DMS153 treated with DMSO at 0.1 percent for 48 hours (cell line): ENCODE results near the gene ATP5MG.

Experiments
- DNase-seq: peaks from one replicate; lab custom pipeline; 2025; ENCODE audit not compliant: unreplicated experiment; lab: John Stamatoyannopoulos, UW

ATP5MG gene

DNA sequence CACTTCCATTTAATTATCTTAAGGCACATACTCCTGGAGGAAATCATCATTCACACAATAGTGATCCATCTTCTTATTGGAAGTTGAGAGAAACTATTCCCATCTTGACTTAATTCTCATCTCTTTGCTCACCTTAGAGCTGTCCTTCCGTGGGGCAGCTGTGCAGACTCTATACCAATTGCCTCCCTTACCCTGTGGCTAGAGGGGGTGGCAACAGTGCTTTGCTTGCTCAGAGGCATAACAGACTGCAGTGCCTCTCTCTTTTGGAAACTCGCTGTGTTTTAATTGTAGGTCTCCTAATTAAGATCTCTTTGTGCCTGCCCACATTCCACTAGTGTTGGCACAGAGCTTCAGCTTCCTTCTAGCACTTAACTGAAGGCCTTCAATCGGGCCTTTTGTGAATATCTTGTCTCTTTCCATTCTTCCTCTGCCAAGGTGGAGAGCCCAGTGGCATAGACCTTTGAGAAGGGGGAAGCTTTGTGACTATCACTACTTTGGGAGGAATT, 40.4 kb downstream of the ATP5MG start:
- no peak for DNase-seq

DNA sequence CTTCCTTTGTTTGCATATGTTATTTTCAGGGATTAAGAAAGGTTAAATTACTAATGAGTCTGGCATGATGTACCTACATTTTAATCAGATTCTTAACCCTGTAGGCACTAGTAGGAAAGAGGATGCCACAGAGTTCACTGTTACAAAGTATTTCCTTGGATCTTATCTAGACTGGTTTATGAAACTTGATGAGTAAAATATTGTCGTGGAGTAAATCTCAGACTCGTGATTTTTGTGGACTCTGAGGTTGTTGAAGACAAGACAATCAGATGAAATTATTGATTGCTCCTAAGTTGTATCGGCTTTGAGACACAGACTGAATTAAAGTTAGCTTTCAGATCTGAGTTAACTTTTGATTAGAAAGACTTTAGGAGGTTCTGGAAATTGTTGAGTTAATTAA, 40.9 kb downstream of the ATP5MG start:
- no peak for DNase-seq

DNA sequence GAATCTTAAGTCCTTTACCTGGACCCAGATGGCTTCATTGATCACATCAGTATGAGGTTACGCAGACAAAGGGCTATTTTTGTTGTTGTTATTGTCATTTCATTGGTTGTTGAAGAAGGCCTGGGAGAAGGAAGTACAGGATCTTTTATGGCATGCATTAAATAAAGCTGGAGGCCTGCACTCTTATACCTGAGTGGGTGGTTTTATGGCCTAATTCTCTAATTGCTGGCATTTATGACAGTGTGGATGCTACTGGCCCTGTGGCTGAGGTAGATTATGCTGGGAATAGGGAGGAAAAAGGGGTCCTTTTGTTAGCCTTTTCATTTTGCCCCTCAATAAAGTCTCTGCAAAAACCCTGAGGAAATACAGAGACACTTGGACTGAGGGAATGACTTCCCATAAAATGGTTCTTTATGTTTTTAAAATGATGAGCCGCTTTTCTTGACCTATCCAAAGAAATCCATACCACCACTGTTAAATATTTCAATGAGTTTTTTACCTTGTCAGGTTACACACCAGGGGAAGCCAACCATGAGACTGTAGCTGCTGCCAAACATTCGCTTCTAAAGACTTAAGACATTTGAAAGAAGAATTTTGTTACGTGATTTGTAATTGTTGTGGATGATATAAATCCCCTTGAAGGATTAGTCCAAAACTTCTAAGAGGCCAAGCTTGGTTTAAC, 41.6 kb downstream of the ATP5MG start:
- DNase-seq = no peak

DNA sequence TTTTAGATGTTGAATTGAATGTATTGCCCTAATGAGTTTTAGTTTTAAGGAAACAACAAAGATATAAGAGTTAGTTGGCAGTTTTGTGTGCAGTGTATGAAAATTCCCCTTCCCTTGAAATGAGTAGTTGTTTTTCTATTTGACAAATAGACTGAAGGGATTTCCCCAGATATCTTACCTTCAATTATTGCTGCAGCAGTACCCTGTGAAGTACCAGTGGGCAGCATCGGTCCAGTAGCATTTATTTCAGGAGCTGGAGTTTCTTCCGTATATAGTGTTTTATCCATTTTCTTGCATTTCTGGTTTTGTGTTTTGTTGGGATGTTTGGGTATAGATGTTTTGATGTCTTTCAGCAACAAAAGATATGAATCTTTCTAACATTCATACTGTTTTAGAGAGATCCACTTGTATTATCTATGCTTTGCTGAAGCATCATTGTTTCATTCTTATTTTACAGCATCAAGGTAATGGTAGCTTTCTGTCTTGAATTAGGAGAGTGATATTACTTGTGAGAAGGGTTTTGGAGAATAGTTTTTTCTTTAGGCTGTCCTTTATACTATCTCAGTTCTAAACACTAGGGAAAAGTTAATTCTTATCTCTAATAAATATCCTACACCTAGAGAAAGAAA, 42.3 kb downstream of the ATP5MG start:
- no peak for DNase-seq

DNA sequence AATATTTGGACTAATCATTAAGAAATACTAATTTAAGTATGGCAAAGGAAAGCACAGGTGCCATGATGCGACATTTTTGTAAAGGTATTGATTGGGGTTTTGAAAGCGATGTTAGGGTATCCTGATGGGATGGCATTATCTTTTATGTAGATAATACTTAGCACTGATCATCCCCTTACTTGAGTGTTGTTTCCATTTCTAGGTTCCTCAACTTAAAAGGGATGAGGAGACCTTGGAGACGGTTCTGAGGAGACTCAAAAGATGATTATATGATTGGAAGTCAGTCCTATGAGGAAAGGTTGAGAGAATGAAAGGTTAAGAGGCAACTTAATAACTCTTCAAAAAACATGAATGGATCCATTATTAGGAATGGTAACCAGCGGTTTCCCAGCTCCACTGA, 46.0 kb downstream of the ATP5MG start:
- DNase-seq = no peak

DNA sequence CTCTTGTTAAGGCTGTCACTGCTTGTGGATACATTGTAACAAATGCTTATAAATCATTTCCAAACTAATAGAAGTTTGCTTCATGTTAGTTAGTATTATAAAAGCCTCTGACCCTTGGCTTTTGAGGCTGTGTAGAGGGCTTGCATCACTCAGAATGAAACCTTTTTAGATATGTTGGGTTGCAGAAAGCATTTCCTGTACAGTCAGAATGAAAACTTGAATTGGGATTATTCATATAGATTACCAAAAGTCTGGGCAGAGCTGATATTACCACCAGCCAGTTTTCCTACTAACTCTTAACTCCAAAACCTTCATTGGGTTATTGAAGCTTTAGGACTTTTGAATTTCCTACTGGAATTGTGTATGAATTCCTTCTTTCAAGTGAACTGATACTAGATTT, 46.9 kb downstream of the ATP5MG start:
- DNase-seq = no peak

DNA sequence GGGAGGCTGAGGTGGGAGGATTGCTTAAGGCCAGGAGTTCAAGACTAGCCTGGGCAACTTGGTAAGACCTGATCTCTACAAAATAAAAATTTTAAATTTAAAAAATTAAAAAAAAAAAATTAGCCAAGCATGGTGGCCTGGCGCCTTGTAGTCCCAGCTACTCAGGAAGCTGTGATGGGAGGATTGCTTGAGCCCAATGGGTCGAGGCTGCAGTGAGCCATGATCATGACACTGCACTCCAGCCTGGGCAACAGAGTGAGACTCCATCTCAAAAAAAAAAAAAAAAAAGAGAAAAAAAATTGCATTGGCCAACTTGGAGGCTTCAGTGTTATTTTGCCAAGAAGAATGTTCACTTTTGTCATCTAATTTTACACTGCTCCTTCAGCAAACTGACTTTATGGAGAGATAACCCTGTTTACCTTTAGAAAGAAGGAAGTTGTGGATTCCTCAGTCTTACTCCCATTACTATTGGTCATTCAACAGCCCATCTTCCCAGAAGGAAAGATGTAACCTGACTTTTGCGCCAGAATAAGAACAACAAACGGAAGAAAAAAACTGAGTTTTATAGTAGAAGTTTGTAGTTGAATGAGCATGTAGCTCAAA, 48.0 kb downstream of the ATP5MG start:
- no peak for DNase-seq

DNA sequence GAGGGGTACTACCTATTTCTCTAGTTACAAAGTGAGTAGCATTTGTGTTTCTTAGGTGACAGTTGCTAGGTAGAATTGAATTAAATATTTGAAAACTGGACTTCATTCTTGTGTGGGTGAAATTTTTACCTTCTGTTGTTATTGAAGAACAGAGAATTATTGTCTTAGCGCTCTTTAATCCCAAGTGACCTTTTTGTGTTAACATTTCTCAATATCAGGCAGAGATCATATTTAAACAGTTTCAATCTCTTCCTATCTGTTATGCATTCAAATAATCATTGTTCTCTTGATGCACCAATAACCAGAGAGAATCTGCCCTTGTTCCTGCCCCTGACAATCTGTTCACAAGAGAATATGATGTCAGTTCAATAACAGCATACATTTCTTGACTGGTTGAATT, 49.0 kb downstream of the ATP5MG start:
- DNase-seq = no peak
